Naive thymus-derived CD4-positive, alpha-beta T cell (primary cell): ENCODE results near the gene ITGB5. TPM values are rescaled to one million over a fixed set of nuclear protein-coding genes. Genes with fewer than 3 reads are reported as not detected.
A peak's percentile ranks its signal among the peaks of the same experiment; 100 is the strongest.

Source experiments
- ATAC-seq: fragments of 150-1000 bp; cut with Tn5 transposase; 2 replicates; pipeline ENCODE4 v1.10.0; 2021; ENCODE audit warnings: mild to moderate bottlenecking, moderate library complexity
- CTCF ChIA-PET: fragments of 350-600 bp; sonication (Branson Sonifier 250); formaldehyde crosslinking; loops from one replicate; lab custom pipeline; 2021; ENCODE audit warnings: antibody characterized with exemption; lab: Charles Lee
- POLR2A ChIA-PET: fragments of 350-600 bp; sonication (Branson Sonifier 250); formaldehyde crosslinking; loops from one replicate; lab custom pipeline; 2021; ENCODE audit warnings: antibody characterized with exemption, inconsistent platforms; lab: Charles Lee
- DNase-seq, 9 donors: peaks; one replicate each; pipeline versions ENCODE4 v3.0.0 to v3.0.0-alpha.2; 2020 to 2022; ENCODE audit warnings: mixed read lengths in 1 of 9
- H3K27ac ChIP-seq: one replicate; pipeline ENCODE4 v1.7.0; 2013; ENCODE audit warnings: mild to moderate bottlenecking, low read depth, low read length, moderate library complexity
- H3K27me3 ChIP-seq, 2 donors: one replicate each; pipeline ENCODE4 v1.7.0; 2013; ENCODE audit warnings: low read length in 2 of 2, mild to moderate bottlenecking in 2 of 2, moderate library complexity in 2 of 2; ENCODE audit not compliant: control insufficient read depth in 2 of 2, insufficient read depth in 2 of 2
- H3K36me3 ChIP-seq, 3 experiments: 1 replicate in 2 of 3; 2 replicates in 1 of 3; pipeline ENCODE4 v1.7.0; 2013; ENCODE audit warnings: low read length in 3 of 3, mild to moderate bottlenecking in 3 of 3, moderate library complexity in 1 of 3; ENCODE audit not compliant: insufficient read depth in 3 of 3, control insufficient read depth in 2 of 3
- H3K4me1 ChIP-seq, 2 donors: one replicate each; pipeline ENCODE4 v1.7.0; 2013; ENCODE audit warnings: low read length in 2 of 2, mild to moderate bottlenecking in 2 of 2, moderate library complexity in 1 of 2; ENCODE audit not compliant: control insufficient read depth in 2 of 2, insufficient read depth in 2 of 2
- H3K4me3 ChIP-seq: 2 replicates; pipeline ENCODE4 v1.7.0; 2013; ENCODE audit warnings: mild to moderate bottlenecking, low read length
- H3K9me3 ChIP-seq, 3 experiments: 1 replicate in 2 of 3; 2 replicates in 1 of 3; pipeline ENCODE4 v1.7.0; 2013; ENCODE audit warnings: low read length in 3 of 3; ENCODE audit not compliant: control insufficient read depth in 2 of 3
- H3K27ac Mint-ChIP-seq, 9 donors: one replicate each; pipeline ENCODE4 v1.8.0; 2020 to 2022; ENCODE audit warnings: mixed read lengths in 9 of 9, mild to moderate bottlenecking in 8 of 9, moderate library complexity in 5 of 9, inconsistent platforms in 2 of 9
- H3K27me3 Mint-ChIP-seq, 5 donors: one replicate each; pipeline ENCODE4 v1.8.0; 2021 to 2022; ENCODE audit warnings: mixed read lengths in 5 of 5, mild to moderate bottlenecking in 1 of 5
- H3K36me3 Mint-ChIP-seq, 5 donors: one replicate each; pipeline ENCODE4 v1.8.0; 2020 to 2022; ENCODE audit warnings: mixed read lengths in 5 of 5, mild to moderate bottlenecking in 3 of 5, inconsistent platforms in 1 of 5
- H3K4me1 Mint-ChIP-seq, 7 donors: one replicate each; pipeline ENCODE4 v1.8.0; 2020 to 2022; ENCODE audit warnings: mixed read lengths in 7 of 7, mild to moderate bottlenecking in 3 of 7, inconsistent platforms in 1 of 7
- H3K4me3 Mint-ChIP-seq, 10 donors: one replicate each; pipeline ENCODE4 v1.8.0; 2020 to 2022; ENCODE audit warnings: mild to moderate bottlenecking in 10 of 10, mixed read lengths in 10 of 10, moderate library complexity in 6 of 10, inconsistent platforms in 2 of 10
- H3K9me3 Mint-ChIP-seq, 11 donors: one replicate each; pipeline ENCODE4 v1.8.0; 2020 to 2022; ENCODE audit warnings: mixed read lengths in 11 of 11, mild to moderate bottlenecking in 4 of 11, inconsistent platforms in 1 of 11, moderate library complexity in 1 of 11
- intact Hi-C, 2 donors: fragments of 100-400 bp; cut with micrococcal nuclease; formaldehyde crosslinking; loops; one replicate each; pipeline ENCODE4 v1.15.1; 2023
- polyA plus RNA-seq, 2 donors: library from polyadenylated mRNA; unstranded; fragments of 300-500 nt; fragmentation: Illumina TruSeq; gene quantifications; one replicate each; pipeline ENCODE4 v1.2.3, GENCODE V29; 2021
- total RNA-seq, 6 experiments: library from RNA in 5 of 6; stranded (reverse) in 5 of 6; gene quantifications; 1 replicate in 5 of 6; 2 replicates in 1 of 6; pipeline ENCODE4 v1.2.3 and lab custom pipeline; 2021 to 2026

The ITGB5 gene
- total and polyA plus RNA-seq, 7 experiments from 2014 or later: 0.29 to 3.5 (median 2.1) TPM; not detected in 2

DNA sequence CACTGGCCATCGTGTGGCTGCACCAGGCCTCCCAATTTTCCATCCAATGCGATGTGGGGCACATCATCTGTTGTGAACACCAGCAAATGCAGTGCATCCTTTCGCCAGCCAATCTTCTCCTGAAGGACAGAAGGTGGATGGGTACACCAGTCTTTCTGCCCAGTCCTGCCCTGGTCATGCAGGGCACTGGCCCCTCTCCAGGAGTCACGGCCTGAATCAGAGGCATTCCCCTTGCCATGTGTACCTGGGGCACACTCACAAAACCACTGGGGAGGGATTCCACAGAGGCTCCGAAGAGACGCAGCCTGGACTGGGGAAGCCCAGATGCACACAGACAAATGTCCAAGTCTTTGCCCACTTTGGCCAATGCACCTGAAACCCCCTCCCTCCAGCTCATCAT, 65.8 kb downstream of the ITGB5 start:
- ChIA-PET POLR2A (no interaction called here), CTCF (no interaction called here)
- Mint-ChIP-seq H3K9me3 (peaks cover 0 to 2% (median 0%) of the 10 kb centered on the region in 11 donors), H3K27me3 (peaks cover 0 to 28% (median 20%) of the 10 kb centered on the region in 5 donors), H3K36me3 (no peaks in the 10 kb centered on the region), H3K4me1 (no peaks in the 10 kb centered on the region), H3K4me3 (no peak overlapping the region), H3K27ac (no peak overlapping the region)
- ATAC-seq: no peak
- intact Hi-C loops: no loop called here
- Histone ChIP-seq H3K4me3 (no peak overlapping the region), H3K4me1 (no peaks in the 10 kb centered on the region), H3K36me3 (no peaks in the 10 kb centered on the region), H3K9me3 (no peaks in the 10 kb centered on the region), H3K27me3 (no peaks in the 10 kb centered on the region), H3K27ac (no peak overlapping the region)
- no peak for DNase-seq

DNA sequence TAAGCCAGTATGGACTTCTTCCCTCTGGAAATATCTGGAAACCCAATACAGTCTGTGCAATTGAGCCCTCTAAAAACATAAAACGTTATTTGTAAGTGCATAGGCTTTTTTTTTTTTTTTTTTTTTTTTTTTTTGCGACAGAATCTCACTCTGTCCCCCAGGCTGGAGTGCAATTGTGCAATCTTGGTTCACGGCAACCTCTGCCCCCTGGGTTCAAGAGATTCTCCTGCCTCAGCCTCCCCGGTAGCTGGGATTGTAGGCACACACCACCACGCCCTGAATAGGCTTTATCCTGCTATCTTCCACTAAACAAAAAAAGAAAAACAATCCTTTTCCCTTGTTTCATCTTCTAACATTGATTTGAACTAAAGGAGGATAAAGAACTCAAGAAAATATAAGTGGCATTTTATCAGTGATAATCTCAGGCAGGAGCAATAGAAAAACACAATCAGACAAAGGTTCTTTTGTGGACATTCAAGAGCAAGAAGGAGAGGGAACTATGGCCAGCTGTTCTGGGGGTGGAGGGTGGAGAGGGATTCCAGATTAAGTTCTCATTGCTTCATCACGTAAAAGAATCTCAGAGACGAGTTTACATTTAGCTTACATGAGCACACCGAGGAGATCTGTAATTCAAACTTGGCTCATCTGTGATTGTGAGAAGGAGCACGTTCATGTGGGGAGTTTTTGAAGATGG, 68.6 kb downstream of the ITGB5 start:
- Histone ChIP-seq H3K36me3 (no peaks in the 10 kb centered on the region), H3K27me3 (no peaks in the 10 kb centered on the region), H3K4me1 (no peaks in the 10 kb centered on the region), H3K27ac (no peak overlapping the region), H3K9me3 (no peaks in the 10 kb centered on the region), H3K4me3 (no peak overlapping the region)
- ATAC-seq: no peak
- CTCF ChIA-PET: no interaction called here
- Mint-ChIP-seq H3K36me3 (no peaks in the 10 kb centered on the region), H3K27ac (no peak overlapping the region), H3K9me3 (peaks cover 0 to 2% (median 0%) of the 10 kb centered on the region in 11 donors), H3K4me3 (no peak overlapping the region), H3K27me3 (peaks cover 0 to 26% (median 19%) of the 10 kb centered on the region in 5 donors), H3K4me1 (peaks cover 0 to 1% (median 0%) of the 10 kb centered on the region in 7 donors)
- POLR2A ChIA-PET: no interaction called here
- intact Hi-C loops: no loop called here
- no peak for DNase-seq

DNA sequence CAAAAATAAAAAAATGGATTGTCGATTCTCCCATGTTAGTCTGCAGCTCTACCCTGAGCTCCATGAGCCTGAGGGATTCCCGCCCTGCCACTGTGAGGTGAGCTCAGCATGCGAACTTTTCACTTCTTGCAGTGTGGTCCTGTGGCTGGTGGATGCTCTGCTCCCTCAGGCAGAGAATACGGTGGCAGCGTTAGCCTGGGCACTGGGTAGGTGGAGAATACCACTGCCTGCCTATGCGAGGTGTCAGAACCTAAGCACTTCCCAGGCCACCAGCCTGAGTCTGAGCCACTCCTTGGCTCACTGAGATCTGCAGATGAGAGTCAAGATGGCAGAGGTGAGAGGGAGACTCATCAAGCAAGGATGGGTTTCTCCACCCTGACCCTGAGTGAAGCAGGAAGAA, 70.1 kb downstream of the ITGB5 start:
- no peaks in the 10 kb centered on the region for H3K27me3 ChIP-seq
- H3K4me3 ChIP-seq: no peak overlapping the region
- no peaks in the 10 kb centered on the region for H3K9me3 ChIP-seq
- no peak overlapping the region for H3K27ac ChIP-seq
- no peaks in the 10 kb centered on the region for H3K4me1 ChIP-seq
- intact Hi-C loops: no loop called here
- CTCF ChIA-PET: no interaction called here
- Mint-ChIP-seq H3K27me3 (peaks cover 0 to 27% (median 18%) of the 10 kb centered on the region in 5 donors), H3K4me1 (peaks cover 0 to 1% (median 0%) of the 10 kb centered on the region in 7 donors), H3K9me3 (peaks cover 0 to 2% (median 0%) of the 10 kb centered on the region in 11 donors), H3K4me3 (no peak overlapping the region), H3K27ac (no peak overlapping the region), H3K36me3 (no peaks in the 10 kb centered on the region)
- no peak for ATAC-seq
- POLR2A ChIA-PET: no interaction called here
- DNase-seq: no peak
- H3K36me3 ChIP-seq: no peaks in the 10 kb centered on the region

DNA sequence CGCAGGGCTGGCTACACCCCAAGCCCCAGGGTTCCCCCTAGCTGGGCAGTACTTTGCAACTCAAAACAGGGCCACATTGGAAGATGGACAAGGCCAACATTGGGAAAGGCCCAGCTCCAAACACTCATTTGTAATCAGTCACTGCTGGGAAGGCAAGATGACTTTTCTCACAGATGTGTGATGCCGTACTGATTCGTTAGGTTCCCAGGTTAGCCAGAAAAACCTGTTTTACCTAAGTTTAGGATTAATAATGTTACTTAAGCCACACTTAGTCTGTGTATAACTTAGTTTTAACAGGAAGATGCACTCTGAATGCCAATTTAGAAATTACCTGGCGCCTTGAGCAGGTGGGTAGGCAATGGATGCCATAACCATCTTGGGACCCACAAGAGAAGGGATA, 71.0 kb downstream of the ITGB5 start:
- Histone ChIP-seq H3K4me3 (no peak overlapping the region), H3K27ac (no peak overlapping the region), H3K9me3 (no peaks in the 10 kb centered on the region), H3K27me3 (no peaks in the 10 kb centered on the region), H3K36me3 (no peaks in the 10 kb centered on the region), H3K4me1 (no peaks in the 10 kb centered on the region)
- Mint-ChIP-seq H3K27ac (no peak overlapping the region), H3K4me3 (no peak overlapping the region), H3K36me3 (no peaks in the 10 kb centered on the region), H3K27me3 (peaks cover 0 to 24% (median 13%) of the 10 kb centered on the region in 5 donors), H3K9me3 (peaks cover 0 to 2% (median 0%) of the 10 kb centered on the region in 11 donors), H3K4me1 (peaks cover 0 to 1% (median 0%) of the 10 kb centered on the region in 7 donors)
- ChIA-PET CTCF (no interaction called here), POLR2A (no interaction called here)
- ATAC-seq: no peak
- intact Hi-C loops: no loop called here
- no peak for DNase-seq

DNA sequence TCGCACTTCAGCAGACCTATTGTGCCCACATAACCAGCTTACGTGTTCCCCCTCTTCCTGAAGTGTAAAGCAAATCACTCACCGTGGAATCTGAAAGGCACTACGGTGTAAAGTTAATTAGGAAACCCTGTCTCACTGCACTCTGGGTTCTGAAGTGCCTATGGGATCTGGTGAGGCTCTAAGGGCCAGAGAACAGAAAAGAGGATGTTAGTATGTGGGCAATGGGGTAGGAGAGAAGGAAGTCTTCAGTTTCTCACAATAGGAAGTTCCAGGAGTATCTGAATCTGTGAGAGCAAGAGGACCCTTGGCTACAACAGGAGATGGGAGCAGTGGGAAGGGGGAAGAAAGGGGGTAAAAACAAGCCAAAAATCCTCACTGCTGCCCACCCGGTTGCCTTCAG, 71.4 kb downstream of the ITGB5 start:
- no peak overlapping the region for H3K27ac ChIP-seq
- ChIA-PET POLR2A (no interaction called here), CTCF (no interaction called here)
- DNase-seq: no peak
- intact Hi-C loops: no loop called here
- no peaks in the 10 kb centered on the region for H3K4me1 ChIP-seq
- H3K36me3 ChIP-seq: no peaks in the 10 kb centered on the region
- no peaks in the 10 kb centered on the region for H3K36me3 Mint-ChIP-seq
- peaks cover 0 to 1% (median 0%) of the 10 kb centered on the region in 7 donors for H3K4me1 Mint-ChIP-seq
- H3K4me3 ChIP-seq: no peak overlapping the region
- ATAC-seq: peak; percentile 42
- H3K4me3 Mint-ChIP-seq: no peak overlapping the region
- no peaks in the 10 kb centered on the region for H3K27me3 ChIP-seq
- H3K27ac Mint-ChIP-seq: no peak overlapping the region
- H3K9me3 ChIP-seq: no peaks in the 10 kb centered on the region
- H3K27me3 Mint-ChIP-seq: peaks cover 0 to 22% (median 10%) of the 10 kb centered on the region in 5 donors
- H3K9me3 Mint-ChIP-seq: no peaks in the 10 kb centered on the region

DNA sequence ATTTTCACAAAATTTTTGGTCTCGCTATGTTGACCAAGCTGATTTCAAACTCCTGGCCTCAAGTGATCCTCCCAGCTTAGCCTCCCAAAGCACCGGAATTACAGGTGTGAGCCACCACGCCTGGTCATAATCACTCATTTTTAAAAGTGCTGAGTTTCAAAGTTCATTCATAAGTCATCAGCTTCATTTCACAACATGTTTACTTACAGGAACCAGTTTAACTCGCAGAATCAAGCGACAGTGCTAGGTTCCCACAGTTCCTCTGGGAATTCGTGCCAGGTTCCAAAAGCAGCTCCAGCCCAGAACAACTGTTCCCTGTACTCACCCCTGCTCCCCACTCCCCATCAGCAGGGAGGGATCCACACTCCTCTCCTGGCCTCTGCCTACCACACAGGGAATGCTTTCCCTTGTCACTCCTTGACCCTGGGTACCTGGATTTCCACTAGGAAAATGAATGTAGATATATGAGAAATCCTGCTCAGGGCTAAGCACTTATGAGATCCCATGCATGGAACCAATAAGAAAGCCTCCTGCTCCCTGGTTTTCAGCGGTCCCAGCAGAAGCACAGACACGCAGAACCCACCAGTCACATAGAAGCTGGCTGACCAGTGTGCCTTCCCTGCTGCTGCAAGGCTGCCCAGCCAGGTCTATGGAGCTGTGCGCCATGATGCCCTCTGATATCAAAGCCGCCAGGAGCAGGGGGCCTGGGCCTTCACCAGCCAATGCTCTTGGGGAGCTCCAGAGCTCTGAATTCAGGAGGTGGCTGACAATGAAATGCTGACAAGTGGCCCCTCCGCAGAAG, 72.3 kb downstream of the ITGB5 start:
- peaks cover 0 to 21% (median 4%) of the 10 kb centered on the region in 5 donors for H3K27me3 Mint-ChIP-seq
- ATAC-seq (no peak), DNase-seq (no peak)
- Histone ChIP-seq H3K27ac (no peak overlapping the region), H3K9me3 (no peaks in the 10 kb centered on the region), H3K4me1 (no peaks in the 10 kb centered on the region), H3K27me3 (no peaks in the 10 kb centered on the region), H3K36me3 (no peaks in the 10 kb centered on the region), H3K4me3 (no peak overlapping the region)
- no peak overlapping the region for H3K4me3 Mint-ChIP-seq
- ChIA-PET POLR2A (no interaction called here), CTCF (interaction anchor here (0.6 kb wide), 1 partner anchor 52 kb away, joined by 3 read pairs; no protein-coding TSS in a partner anchor)
- no peaks in the 10 kb centered on the region for H3K36me3 Mint-ChIP-seq
- intact Hi-C loops: no loop called here
- H3K9me3 Mint-ChIP-seq: no peaks in the 10 kb centered on the region
- no peak overlapping the region for H3K27ac Mint-ChIP-seq
- peaks cover 0 to 1% (median 0%) of the 10 kb centered on the region in 7 donors for H3K4me1 Mint-ChIP-seq
